ENCODE measurements around the gene BCL6. TPM values are rescaled to one million over a fixed set of nuclear protein-coding genes. Genes with fewer than 3 reads are reported as not detected.

Gene BCL6
- total RNA-seq, 1 donor from 2014 or later, result 20.3 TPM

DNA sequence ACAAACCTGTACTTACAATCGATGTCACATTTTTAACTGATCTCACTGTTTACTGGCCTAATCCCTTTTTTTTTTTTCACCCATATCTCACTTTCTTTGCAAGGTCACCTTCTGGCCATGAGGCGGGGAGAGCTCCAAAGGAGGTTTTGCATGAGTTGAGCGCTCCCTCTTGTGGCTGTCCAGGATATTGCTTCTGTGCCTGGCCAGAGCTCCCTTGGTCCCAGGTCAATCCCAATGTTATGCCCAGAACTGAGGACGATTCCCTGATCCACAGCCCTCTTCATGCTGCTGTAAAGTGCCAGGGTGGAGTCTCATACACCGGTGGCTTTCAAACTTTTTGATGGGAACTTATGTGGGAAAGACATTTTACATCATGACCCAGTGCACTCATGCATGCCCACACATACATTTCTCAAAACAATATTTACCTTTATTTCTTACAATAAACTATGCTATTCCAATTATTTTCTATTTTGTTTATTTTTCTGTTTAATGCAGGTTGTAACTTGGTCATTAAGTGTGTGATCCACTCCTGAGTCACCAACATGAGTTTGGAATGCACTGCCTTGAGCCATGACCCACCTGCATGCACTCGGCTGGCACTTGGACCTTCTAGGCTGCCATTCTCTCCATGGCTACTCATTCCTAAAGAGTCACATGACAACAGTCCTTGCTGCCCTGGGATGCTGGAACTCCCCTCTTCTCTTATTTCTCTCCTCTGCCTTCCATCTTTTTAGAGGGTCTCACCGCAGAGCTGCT, 65.5 kb downstream of the BCL6 start:
- no peak overlapping the region for H3K4me3 ChIP-seq
- Mint-ChIP-seq H3K36me3 (no peaks in the 10 kb centered on the region), H3K4me1 (peaks cover 3% of the 10 kb centered on the region), H3K27me3 (ENCODE audit: insufficient read depth, low read depth) (peaks cover 3% of the 10 kb centered on the region), H3K9me3 (no peaks in the 10 kb centered on the region), H3K4me3 (no peak overlapping the region), H3K27ac (no peak overlapping the region)
- H3K9ac ChIP-seq, result no peak overlapping the region
- H3K79me2 ChIP-seq (ENCODE audit: low read depth), result no peaks in the 10 kb centered on the region
- no peak overlapping the region for H2AFZ ChIP-seq (replicated peaks)
- no peak overlapping the region for H3K27ac ChIP-seq
- no peaks in the 10 kb centered on the region for H3K9me3 ChIP-seq (ENCODE audit: low read depth)
- H3K36me3 ChIP-seq, result no peaks in the 10 kb centered on the region
- no peaks in the 10 kb centered on the region for H4K20me1 ChIP-seq (ENCODE audit: low read depth)
- DNase-seq (ENCODE audit: low spot score), result peak; percentile 85
- no peaks in the 10 kb centered on the region for H3K27me3 ChIP-seq
- no peak overlapping the region for H3K4me2 ChIP-seq
- H3K4me1 ChIP-seq, result no peaks in the 10 kb centered on the region
- TF ChIP-seq EZH2phosphoT487 (IDR thresholded peaks at IDR 0.05), result no peak
- TF ChIP-seq, protein P1, sequence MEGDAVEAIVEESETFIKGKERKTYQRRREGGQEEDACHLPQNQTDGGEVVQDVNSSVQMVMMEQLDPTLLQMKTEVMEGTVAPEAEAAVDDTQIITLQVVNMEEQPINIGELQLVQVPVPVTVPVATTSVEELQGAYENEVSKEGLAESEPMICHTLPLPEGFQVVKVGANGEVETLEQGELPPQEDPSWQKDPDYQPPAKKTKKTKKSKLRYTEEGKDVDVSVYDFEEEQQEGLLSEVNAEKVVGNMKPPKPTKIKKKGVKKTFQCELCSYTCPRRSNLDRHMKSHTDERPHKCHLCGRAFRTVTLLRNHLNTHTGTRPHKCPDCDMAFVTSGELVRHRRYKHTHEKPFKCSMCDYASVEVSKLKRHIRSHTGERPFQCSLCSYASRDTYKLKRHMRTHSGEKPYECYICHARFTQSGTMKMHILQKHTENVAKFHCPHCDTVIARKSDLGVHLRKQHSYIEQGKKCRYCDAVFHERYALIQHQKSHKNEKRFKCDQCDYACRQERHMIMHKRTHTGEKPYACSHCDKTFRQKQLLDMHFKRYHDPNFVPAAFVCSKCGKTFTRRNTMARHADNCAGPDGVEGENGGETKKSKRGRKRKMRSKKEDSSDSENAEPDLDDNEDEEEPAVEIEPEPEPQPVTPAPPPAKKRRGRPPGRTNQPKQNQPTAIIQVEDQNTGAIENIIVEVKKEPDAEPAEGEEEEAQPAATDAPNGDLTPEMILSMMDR (IDR thresholded peaks at IDR 0.05), result peak; percentile 91
- peaks cover 4% of the 10 kb centered on the region for H3F3A ChIP-seq (ENCODE audit: low read depth)

DNA sequence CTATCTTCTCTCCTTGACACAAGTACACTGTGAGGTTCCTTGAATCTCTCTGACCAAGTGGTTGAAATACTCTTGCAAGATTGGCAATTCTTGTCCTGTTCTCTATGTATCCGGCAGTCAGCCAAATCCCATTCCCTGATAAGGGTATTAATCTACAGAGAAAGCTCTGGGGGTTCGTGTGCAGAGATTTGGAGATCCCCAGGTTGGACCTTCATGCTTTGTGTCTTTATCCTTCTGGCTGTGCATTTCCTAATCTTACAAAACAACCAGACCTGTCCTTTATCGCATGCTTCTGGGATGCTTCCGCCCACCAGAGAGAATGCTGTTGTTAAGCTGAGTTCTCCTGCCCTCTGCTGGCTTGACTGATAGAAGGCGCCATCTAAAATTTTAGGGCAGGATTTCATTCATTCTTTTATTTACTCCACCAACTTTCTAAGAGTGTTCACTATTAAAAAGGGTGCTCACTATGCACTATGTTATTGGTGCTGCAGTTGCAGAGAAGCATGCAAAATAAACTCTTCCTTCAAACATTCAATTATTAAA, 66.5 kb downstream of the BCL6 start:
- Mint-ChIP-seq H3K4me3 (no peak overlapping the region), H3K27me3 (ENCODE audit: insufficient read depth, low read depth) (peaks cover 3% of the 10 kb centered on the region)

DNA sequence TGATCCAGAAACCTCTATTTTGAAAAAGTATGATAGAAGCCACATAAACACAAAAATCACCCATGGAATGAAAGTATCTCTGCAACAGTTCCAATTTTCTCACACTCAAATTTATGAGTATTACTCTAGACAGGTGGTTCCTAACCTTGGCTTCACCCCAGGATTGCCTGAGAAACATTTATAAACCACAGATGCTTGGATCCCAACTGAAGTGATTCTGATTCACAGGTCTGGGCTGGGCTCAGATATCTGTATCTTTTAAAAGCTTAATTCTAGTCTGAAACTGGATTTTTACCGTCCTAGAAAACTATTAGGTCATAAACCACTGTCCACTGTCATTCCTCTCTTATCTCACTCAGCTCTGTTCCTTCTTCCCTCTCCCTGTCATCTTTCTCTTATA, 67.7 kb downstream of the BCL6 start:
- no peaks in the 10 kb centered on the region for H3K36me3 ChIP-seq
- TF ChIP-seq EZH2phosphoT487 (IDR thresholded peaks at IDR 0.05) (no peak), EZH2 (IDR thresholded peaks at IDR 0.05) (no peak)
- TF ChIP-seq, protein P1 (IDR thresholded peaks at IDR 0.05), result no peak
- H3K9me3 ChIP-seq (ENCODE audit: low read depth), result no peaks in the 10 kb centered on the region
- H3K4me1 ChIP-seq, result no peaks in the 10 kb centered on the region
- H3K27me3 ChIP-seq, result peaks cover under 1% of the 10 kb centered on the region
- H2AFZ ChIP-seq (replicated peaks), result no peak overlapping the region
- H3K36me3 Mint-ChIP-seq, result no peaks in the 10 kb centered on the region
- peaks cover 4% of the 10 kb centered on the region for H3F3A ChIP-seq (ENCODE audit: low read depth)
- H3K27ac ChIP-seq, result no peak overlapping the region
- H3K9ac ChIP-seq, result no peak overlapping the region
- no peak for DNase-seq (ENCODE audit: low spot score)
- H3K4me1 Mint-ChIP-seq, result peaks cover 3% of the 10 kb centered on the region
- no peak overlapping the region for H3K4me2 ChIP-seq
- H4K20me1 ChIP-seq (ENCODE audit: low read depth), result no peaks in the 10 kb centered on the region
- no peaks in the 10 kb centered on the region for H3K79me2 ChIP-seq (ENCODE audit: low read depth)
- no peak overlapping the region for H3K27ac Mint-ChIP-seq
- no peak overlapping the region for H3K4me3 ChIP-seq
- no peak overlapping the region for H3K4me3 Mint-ChIP-seq
- H3K27me3 Mint-ChIP-seq (ENCODE audit: insufficient read depth, low read depth), result peaks cover 9% of the 10 kb centered on the region
- H3K9me3 Mint-ChIP-seq, result no peaks in the 10 kb centered on the region

More for the DNA sequence above, 66.5 kb downstream of the BCL6 start:
- Histone ChIP-seq H3F3A (ENCODE audit: low read depth) (peaks cover 4% of the 10 kb centered on the region), H3K9me3 (ENCODE audit: low read depth) (no peaks in the 10 kb centered on the region), H2AFZ (replicated peaks) (no peak overlapping the region), H3K4me1 (no peaks in the 10 kb centered on the region), H3K4me2 (no peak overlapping the region), H3K36me3 (no peaks in the 10 kb centered on the region), H3K79me2 (ENCODE audit: low read depth) (no peaks in the 10 kb centered on the region), H3K9ac (no peak overlapping the region), H3K27me3 (no peaks in the 10 kb centered on the region), H3K27ac (no peak overlapping the region), H3K4me3 (no peak overlapping the region), H4K20me1 (ENCODE audit: low read depth) (no peaks in the 10 kb centered on the region)
- TF ChIP-seq EZH2 (IDR thresholded peaks at IDR 0.05), result no peak
- TF ChIP-seq EZH2phosphoT487 (IDR thresholded peaks at IDR 0.05), result no peak
- TF ChIP-seq, protein P1 (IDR thresholded peaks at IDR 0.05), result peak; percentile 86
- no peak overlapping the region for H3K27ac Mint-ChIP-seq
- peak; percentile 82 for DNase-seq (ENCODE audit: low spot score)
- peaks cover 3% of the 10 kb centered on the region for H3K4me1 Mint-ChIP-seq
- no peaks in the 10 kb centered on the region for H3K36me3 Mint-ChIP-seq
- H3K9me3 Mint-ChIP-seq, result no peaks in the 10 kb centered on the region
